Effector memory CD8-positive, alpha-beta T cell (primary cell): ENCODE data around the gene HES7.
A peak's percentile ranks its signal among the peaks of the same experiment; 100 is the strongest.

Source experiments
- ATAC-seq: fragments of 150-1000 bp; cut with Tn5 transposase; replicated peaks from 2 replicates; pipeline ENCODE4 v1.10.0; 2021; ENCODE audit warnings: mild to moderate bottlenecking, moderate library complexity
- DNase-seq, 3 experiments: peaks; one replicate each; pipeline ENCODE4 v3.0.0; 2021
- H3K27ac Mint-ChIP-seq, 2 donors: one replicate each; pipeline ENCODE4 v1.8.0; 2022; ENCODE audit warnings: mild to moderate bottlenecking in 2 of 2, mixed read lengths in 2 of 2, moderate library complexity in 2 of 2
- H3K27me3 Mint-ChIP-seq, 2 donors: one replicate each; pipeline ENCODE4 v1.8.0; 2022; ENCODE audit warnings: mixed read lengths in 2 of 2
- H3K36me3 Mint-ChIP-seq: one replicate; pipeline ENCODE4 v1.8.0; 2022; ENCODE audit warnings: mild to moderate bottlenecking, moderate library complexity, mixed read lengths; ENCODE audit not compliant: insufficient read depth
- H3K4me1 Mint-ChIP-seq, 2 donors: one replicate each; pipeline ENCODE4 v1.8.0; 2022; ENCODE audit warnings: low read depth in 2 of 2, mixed read lengths in 2 of 2
- H3K4me3 Mint-ChIP-seq, 2 donors: one replicate each; pipeline ENCODE4 v1.8.0; 2022; ENCODE audit warnings: mild to moderate bottlenecking in 2 of 2, mixed read lengths in 2 of 2, moderate library complexity in 2 of 2
- H3K9me3 Mint-ChIP-seq, 2 donors: one replicate each; pipeline ENCODE4 v1.8.0; 2022; ENCODE audit warnings: mixed read lengths in 2 of 2

HES7 gene

DNA sequence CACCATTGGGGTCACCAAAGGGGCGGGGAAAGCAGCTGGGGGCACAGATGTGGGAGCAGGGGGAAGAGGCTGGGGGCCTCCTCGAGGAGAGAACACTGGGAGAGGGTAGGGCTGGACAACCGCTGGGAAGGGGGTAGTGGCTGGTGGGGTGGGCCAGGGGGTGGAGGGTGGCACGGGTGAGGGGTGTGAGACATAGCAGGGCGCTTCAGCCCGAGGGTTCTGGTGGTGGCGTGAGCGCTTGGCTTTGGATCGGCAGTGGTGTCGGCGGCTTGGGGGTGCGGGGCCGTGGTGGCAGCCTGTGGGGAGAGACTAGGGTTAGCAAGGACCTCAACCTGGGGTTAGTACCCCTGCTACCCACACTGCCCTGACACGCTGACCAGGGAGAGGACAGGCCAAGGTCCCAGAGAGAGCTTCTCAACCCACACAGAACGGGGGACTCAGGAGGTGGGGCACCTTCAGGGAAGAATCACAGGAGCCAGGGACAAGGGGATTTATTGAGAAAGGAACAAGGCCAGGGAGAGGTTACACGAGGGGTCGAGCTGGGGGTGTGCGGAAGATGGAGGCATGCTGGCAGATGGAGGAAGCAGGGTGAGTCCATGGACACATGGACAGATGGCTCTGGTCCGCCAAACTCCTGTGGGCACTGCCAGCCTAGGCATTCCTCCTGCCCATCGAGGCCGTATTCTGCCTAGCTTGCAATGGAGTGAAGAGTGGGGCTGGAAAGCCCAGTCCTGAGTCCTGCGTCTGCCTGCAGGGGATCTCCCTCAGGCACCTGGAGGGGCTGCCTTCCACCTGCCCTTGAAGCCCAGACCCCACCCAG is 19.9 kb upstream of the HES7 start:
- Mint-ChIP-seq H3K4me3 (peak overlapping the region; percentile 41 to 64), H3K4me1 (peaks cover 6 to 23% of the 10 kb centered on the region in 2 donors), H3K36me3 (no peaks in the 10 kb centered on the region), H3K9me3 (no peaks in the 10 kb centered on the region), H3K27me3 (no peaks in the 10 kb centered on the region), H3K27ac (peak overlapping the region in 1 of 2 donors; percentile 80)
- DNase-seq, result peak in 2 of 3 experiments; percentile 28 to 30
- ATAC-seq, result peak; percentile 1

DNA sequence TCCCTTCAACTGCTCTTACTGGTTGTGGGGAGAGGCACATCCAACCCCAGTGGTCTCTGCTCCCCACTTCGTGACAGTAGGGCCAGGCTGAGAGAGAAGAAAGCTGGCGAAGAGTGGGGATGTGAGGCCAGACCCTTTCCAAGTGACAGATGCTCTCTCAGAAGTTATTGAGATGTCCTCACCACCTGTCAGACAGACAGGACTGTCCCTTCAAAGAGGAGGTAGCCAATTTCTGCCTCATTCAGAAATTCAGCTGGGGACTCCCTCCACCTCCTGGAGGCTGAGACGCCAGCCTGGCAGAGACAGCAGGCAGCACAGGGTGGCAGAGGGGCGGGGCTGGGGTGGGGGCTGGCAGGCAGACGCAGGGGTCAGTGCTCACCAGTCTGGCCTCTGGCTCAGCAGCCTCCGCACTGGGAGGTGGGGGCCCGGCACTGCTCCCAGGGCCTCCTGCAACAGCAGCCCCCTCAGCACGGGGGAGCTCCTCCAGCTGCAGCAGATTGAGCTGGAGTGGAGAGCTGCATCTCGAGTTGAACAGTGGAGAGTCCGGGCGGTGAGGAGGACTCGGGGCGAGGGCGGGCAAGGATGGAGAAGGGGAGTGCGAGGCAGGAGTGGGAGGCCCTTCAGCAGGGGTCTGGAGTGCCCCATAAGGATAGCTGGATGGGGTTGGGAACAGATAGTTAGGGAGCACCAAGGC is 19.1 kb upstream of the HES7 start:
- H3K9me3 Mint-ChIP-seq, result no peaks in the 10 kb centered on the region
- H3K4me3 Mint-ChIP-seq, result peak overlapping the region; percentile 41 to 64
- peaks cover 6 to 20% of the 10 kb centered on the region in 2 donors for H3K4me1 Mint-ChIP-seq
- peak overlapping the region in 1 of 2 donors; percentile 80 for H3K27ac Mint-ChIP-seq
- H3K27me3 Mint-ChIP-seq, result no peaks in the 10 kb centered on the region
- H3K36me3 Mint-ChIP-seq, result no peaks in the 10 kb centered on the region
- DNase-seq, result peak in 1 of 3 experiments; percentile 19
- ATAC-seq, result no peak

DNA sequence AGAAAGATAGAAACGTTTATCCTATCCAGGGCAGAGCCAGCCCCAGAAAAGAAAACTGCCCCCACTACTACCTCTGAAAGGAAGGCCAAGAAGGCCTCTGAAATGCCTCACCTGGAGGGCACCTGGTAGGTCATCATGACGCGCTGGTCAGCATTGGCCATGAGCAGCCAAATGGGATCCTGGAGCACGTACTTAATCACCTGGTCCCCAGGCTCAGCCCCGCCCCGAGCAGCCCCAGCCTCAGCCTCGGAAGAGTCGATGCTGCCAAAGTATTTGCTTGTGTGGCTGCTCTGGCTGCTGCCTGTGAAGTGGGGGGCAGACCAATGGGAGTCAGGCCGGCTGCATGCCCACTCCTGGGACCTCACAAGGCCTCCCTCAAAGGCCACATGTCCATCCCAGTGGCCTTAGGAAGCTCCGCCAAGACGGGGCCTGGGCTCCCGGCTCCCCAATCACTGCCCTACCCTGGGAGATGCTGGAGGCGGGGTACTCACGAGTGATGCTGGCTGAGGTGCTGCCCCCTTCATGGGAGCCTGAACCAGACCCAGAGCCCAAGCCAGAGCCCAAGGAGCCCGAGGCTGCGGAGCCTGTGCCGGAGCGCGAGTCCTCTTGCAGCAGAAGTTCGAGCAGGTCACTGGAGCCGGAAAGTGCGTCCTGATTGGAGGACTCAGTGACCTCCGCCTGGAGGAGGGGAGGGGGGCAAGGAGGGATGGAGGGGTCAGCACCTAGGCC is 18.4 kb upstream of the HES7 start:
- peak overlapping the region in 1 of 2 donors; percentile 69 for H3K27ac Mint-ChIP-seq
- no peaks in the 10 kb centered on the region for H3K27me3 Mint-ChIP-seq
- H3K9me3 Mint-ChIP-seq, result no peaks in the 10 kb centered on the region
- H3K4me3 Mint-ChIP-seq, result peak overlapping the region in 1 of 2 donors; percentile 64
- peaks cover 6 to 16% of the 10 kb centered on the region in 2 donors for H3K4me1 Mint-ChIP-seq
- peak in 2 of 3 experiments; percentile 14 to 15 for DNase-seq
- ATAC-seq, result no peak
- no peaks in the 10 kb centered on the region for H3K36me3 Mint-ChIP-seq

DNA sequence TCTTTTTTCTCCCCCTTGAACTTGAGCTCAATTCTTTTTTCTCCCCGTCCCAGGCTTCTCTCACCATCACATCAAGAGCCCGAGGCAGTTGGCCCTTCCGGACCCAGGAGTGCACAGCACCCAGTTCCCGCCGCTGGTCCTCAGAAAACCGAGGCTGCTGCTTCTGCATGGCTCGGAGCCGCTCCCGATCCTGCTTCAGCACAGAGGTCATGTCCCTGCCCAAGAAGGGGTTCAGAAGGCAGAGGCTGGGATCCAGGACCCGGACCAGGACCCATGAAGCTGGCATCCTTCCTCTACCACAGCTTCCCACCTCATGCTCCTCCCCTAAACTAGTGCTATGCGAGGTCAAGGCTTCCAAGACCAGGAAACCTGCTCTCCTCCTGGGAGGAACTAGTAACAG is 17.8 kb upstream of the HES7 start:
- ATAC-seq (no peak), DNase-seq (no peak)
- Mint-ChIP-seq H3K9me3 (no peaks in the 10 kb centered on the region), H3K27ac (peak overlapping the region in 1 of 2 donors; percentile 69), H3K27me3 (no peaks in the 10 kb centered on the region), H3K4me3 (peak overlapping the region in 1 of 2 donors; percentile 64), H3K36me3 (no peaks in the 10 kb centered on the region), H3K4me1 (peaks cover 3 to 13% of the 10 kb centered on the region in 2 donors)

DNA sequence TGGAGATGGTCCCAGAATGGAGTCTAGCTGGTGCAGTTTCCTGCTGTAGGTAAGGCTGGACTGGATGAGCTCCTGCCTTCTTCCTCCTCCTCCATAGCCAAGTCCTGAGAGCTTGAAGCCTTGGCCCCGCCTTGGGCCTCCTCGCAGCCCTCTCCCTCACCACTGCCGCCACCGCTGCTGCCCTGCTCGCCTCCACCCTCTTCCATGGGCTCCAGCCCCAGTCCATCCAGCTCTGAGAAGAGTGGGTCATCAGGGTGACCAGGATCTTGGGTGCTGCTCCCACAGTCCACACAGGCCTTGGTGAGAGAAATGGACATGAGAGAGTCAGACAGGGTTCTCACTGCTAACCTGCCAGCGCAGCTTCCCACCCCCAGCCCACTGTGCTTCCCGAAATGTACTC is 17.1 kb upstream of the HES7 start:
- ATAC-seq (no peak), DNase-seq (peak in 1 of 3 experiments; percentile 2)
- no peaks in the 10 kb centered on the region for H3K36me3 Mint-ChIP-seq
- no peaks in the 10 kb centered on the region for H3K9me3 Mint-ChIP-seq
- no peak overlapping the region for H3K4me3 Mint-ChIP-seq
- peak overlapping the region in 1 of 2 donors; percentile 69 for H3K27ac Mint-ChIP-seq
- peaks cover 0 to 10% of the 10 kb centered on the region in 2 donors for H3K4me1 Mint-ChIP-seq
- no peaks in the 10 kb centered on the region for H3K27me3 Mint-ChIP-seq

DNA sequence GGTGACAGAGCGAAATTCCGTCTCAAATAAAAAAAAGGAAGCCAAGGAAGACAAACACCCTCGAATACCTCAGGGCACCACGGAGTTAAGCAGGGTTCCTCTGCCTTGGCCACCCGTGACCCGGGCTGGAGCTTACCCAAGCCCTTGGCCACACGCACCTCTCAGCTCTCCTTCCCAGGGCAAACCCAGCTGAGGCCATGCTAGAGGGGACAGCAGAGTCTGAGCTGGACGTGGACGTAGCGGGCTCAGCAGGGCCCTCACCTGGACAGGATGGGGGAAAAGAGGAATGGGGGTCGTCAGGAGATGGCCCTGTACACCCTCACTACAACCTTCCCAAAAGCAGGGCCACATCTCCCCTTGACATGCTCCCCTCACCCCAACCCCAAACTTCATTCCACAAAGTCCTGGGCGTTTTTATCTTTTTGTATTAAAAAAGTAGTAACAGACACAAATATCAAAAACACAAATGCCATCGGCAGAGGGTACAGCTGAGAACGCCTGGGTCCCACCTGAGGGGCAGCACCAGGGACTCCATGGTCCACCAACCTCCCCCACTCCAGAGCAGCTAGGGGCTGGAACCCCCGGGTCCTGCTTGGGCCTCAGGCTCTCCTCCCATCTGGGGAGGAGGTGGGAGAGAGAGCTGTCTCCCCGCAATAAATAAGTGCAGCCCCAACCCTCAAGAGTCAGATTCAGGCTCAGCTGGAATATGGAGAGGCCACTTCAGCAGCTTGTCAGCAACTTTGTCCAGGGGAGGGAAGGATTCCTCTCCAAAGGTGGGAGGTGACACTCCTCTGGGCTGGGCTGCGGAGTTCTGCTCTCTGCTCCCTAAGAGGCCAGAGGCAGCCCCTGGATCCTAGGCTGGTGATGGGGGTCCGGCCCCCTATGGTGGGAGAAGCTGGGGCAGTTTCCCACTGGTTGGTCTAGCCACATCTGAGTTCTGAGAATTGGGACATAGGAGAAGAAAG is 16.4 kb upstream of the HES7 start:
- DNase-seq (peak in 1 of 3 experiments; percentile 9), ATAC-seq (no peak)
- H3K27me3 Mint-ChIP-seq, result no peaks in the 10 kb centered on the region
- peak overlapping the region in 1 of 2 donors; percentile 69 for H3K27ac Mint-ChIP-seq
- H3K4me1 Mint-ChIP-seq, result peaks cover 0 to 8% of the 10 kb centered on the region in 2 donors
- peaks cover 5% of the 10 kb centered on the region for H3K36me3 Mint-ChIP-seq
- H3K9me3 Mint-ChIP-seq, result no peaks in the 10 kb centered on the region
- peak overlapping the region in 1 of 2 donors; percentile 10 for H3K4me3 Mint-ChIP-seq

DNA sequence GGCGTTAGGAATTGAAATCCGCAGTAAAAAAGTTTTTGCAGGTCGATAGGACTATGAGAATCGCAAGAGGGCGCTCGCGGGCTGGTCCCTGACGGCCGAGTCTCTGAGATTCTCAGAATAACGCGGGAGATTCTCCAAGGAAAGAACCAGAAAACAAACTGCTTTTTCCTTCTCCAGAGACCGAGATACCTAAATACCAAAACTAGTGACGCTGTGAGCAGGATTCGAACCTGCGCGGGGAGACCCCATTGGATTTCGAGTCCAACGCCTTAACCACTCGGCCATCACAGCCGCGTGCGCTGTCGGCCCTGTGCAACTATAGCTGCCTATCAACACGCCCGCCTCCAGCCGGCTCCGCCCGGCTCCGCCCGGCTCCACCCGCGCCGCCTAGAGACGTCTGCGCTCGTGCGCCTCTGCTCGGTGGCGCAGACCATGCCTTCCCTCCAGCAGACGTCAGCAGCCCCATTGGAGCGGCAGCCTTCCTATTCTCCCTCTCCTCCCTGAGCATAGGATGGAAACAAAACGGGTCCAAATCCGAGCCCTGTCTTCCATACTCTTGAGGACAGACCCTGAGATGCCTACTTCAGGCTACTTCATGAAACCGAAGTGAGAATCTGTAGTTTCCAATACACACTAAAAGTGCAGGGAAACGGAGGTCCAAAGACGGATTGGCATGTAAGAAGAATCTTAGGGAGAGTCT is 14.9 kb upstream of the HES7 start:
- Mint-ChIP-seq H3K4me1 (peaks cover 0 to 4% of the 10 kb centered on the region in 2 donors), H3K36me3 (peaks cover 11% of the 10 kb centered on the region), H3K27ac (no peak overlapping the region), H3K4me3 (no peak overlapping the region), H3K27me3 (no peaks in the 10 kb centered on the region), H3K9me3 (no peaks in the 10 kb centered on the region)
- DNase-seq (peak; percentile 95 to 99 (median 98)), ATAC-seq (peak; percentile 86)

DNA sequence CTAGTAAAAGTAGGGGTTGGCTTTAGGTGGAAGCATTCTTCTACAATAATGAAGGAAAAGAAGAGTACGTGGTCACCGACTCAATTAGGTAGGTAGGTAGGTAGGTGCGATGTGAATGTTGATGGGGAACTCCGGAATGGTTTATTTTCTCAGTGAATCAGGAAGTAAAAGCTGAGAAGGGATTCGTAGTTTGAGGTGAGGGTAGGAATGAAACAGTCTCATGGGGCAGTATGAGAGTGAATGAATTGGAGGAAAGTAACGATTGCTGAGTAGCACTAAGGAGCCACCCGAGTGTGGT is 14.4 kb upstream of the HES7 start:
- Mint-ChIP-seq H3K4me1 (peaks cover 0 to 2% of the 10 kb centered on the region in 2 donors), H3K27me3 (no peaks in the 10 kb centered on the region), H3K9me3 (no peaks in the 10 kb centered on the region), H3K4me3 (no peak overlapping the region), H3K27ac (no peak overlapping the region), H3K36me3 (peaks cover 16% of the 10 kb centered on the region)
- no peak for ATAC-seq
- no peak for DNase-seq

DNA sequence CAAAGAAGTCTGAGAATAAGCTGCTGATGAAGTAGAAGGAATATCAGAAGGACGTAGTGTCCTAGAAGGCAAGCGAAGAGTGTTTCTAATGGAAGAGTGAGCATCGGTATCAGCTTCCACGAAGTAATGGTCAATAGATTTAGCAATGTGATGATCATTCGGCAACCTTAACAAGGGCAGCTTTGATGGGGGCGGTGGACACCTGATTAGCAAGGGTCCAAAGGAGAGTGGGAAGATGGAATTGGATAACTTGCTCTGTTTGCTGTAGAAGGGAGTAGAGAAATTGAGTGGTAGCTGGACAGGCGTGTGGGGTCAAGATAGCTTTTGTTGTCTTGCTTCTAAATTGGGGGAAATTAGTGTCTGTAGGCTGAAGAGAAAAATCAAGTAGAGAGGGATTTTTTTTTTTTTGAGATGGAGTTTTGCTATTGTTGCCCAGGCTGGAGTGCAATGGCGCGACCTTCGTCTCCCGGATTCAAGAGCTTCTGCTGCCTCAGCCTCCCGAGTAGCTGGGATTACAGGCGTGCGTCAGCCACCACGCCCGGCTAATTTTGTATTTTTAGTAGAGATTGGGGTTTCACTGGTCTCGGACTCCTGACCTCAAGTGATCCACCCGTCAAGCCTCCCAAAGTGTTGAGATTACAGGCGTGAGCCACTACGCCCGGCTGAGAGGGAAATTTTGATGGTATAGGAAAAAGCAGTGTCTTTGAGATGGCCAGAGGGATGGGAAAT is 13.9 kb upstream of the HES7 start:
- DNase-seq (no peak), ATAC-seq (no peak)
- Mint-ChIP-seq H3K36me3 (peaks cover 21% of the 10 kb centered on the region), H3K27me3 (no peaks in the 10 kb centered on the region), H3K4me3 (no peak overlapping the region), H3K4me1 (peaks cover 0 to 2% of the 10 kb centered on the region in 2 donors), H3K27ac (no peak overlapping the region), H3K9me3 (no peaks in the 10 kb centered on the region)

DNA sequence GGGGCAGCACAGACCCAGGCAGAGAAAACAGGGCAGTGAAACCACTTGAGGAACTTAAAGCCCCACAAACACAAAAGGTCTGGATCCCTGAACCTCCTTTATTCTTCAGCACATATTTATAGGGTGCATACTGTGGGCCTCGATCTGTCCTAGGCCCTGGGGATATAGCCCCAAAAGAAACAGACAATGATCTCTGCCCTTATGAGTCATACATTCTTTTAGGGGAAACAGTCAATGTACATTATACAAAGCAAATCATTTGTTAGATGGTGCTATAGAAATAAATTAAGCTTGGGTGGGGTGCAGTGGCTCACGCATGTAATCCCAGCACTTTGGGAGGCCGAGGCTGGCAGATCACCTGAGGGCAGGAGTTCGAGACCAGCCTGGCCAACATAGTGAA is 10.0 kb upstream of the HES7 start:
- H3K4me1 Mint-ChIP-seq, result no peaks in the 10 kb centered on the region
- no peak overlapping the region for H3K4me3 Mint-ChIP-seq
- no peak overlapping the region for H3K27ac Mint-ChIP-seq
- H3K36me3 Mint-ChIP-seq, result peaks cover 29% of the 10 kb centered on the region
- no peak for ATAC-seq
- H3K27me3 Mint-ChIP-seq, result no peaks in the 10 kb centered on the region
- no peak for DNase-seq
- no peaks in the 10 kb centered on the region for H3K9me3 Mint-ChIP-seq

DNA sequence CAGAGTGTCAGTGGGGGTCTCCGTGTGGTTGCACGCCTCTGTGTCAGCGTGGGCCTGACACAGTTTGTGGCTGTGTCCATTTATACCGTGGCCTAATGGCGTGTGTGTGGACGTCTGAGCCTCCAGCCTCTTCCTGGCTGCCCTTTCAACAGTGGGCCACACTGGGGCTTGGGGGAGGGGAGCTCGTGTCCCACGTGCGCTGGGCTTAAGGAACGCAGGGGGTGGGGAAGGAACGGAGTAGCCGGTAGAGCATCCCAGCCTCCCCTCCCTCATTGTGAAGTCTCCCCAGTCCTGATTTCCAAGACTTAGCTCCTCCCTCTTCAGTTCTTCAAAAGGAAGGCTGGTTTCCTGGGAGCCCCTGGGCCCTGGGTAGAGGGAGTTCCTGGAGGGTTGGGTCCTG is 9.5 kb upstream of the HES7 start:
- DNase-seq (no peak), ATAC-seq (no peak)
- H3K9me3 Mint-ChIP-seq, result no peaks in the 10 kb centered on the region

More for the DNA sequence above, 9.5 kb upstream of the HES7 start:
- Mint-ChIP-seq H3K27me3 (no peaks in the 10 kb centered on the region), H3K36me3 (peaks cover 29% of the 10 kb centered on the region), H3K4me1 (no peaks in the 10 kb centered on the region), H3K4me3 (no peak overlapping the region), H3K27ac (no peak overlapping the region)
